Measurements from ENCODE around the gene SIM1. TPM values are rescaled to one million over a fixed set of nuclear protein-coding genes. Genes with fewer than 3 reads are reported as not detected.
A peak's percentile ranks its signal among the peaks of the same experiment; 100 is the strongest.

SIM1 gene
- total RNA-seq, result not detected

- H3K27ac Mint-ChIP-seq, result peak within 1 kb of the TSS; percentile 10
- POLR2A ChIA-PET, result no interaction called here
- peak; percentile 43 for DNase-seq
- H3K4me1 Mint-ChIP-seq, result peaks cover 27% of the 10 kb centered on the region
- H3K27me3 Mint-ChIP-seq, result peaks cover 75% of the 10 kb centered on the region
- peaks cover 17% of the 10 kb centered on the region for H3K36me3 Mint-ChIP-seq (ENCODE audit: low read depth)
- peak within 1 kb of the TSS; percentile 33 for H3K4me3 Mint-ChIP-seq
- peak; percentile 81 for ATAC-seq
- intact Hi-C loops (cut with DNase I, micrococcal nuclease), result loop anchor here (1.0 to 10.0 kb wide), 5 partner anchors 17 to 1630 kb away; partner anchors contain the start of genes POU3F2 (in 1 of the 2) and PRDM13 (in 1 of the 2)
- CTCF ChIA-PET, result interaction anchor here (1.0 to 1.3 kb wide), 2 partner anchors 22 to 30 kb away, joined by 3 read pairs; no protein-coding TSS in a partner anchor
- H3K9me3 Mint-ChIP-seq (ENCODE audit: low read depth), result peaks cover 7% of the 10 kb centered on the region
These were observed at the start of gene SIM1 for GRCh38 chr6:100464903-100465700. SIM1 (minus strand) TSS chr6:100464921; CDS start chr6:100463468, 1,453 bp downstream.

GRCh38 chr6:100512203-100512862, 47.6 kb upstream of the SIM1 start:
- H3K4me3 Mint-ChIP-seq, result no peak overlapping the region
- DNase-seq (no peak), ATAC-seq (no peak)
- no peaks in the 10 kb centered on the region for H3K9me3 Mint-ChIP-seq (ENCODE audit: low read depth)
- intact Hi-C loops (cut with DNase I, micrococcal nuclease), result no loop called here
- ChIA-PET CTCF (no interaction called here), POLR2A (no interaction called here)
- H3K27ac Mint-ChIP-seq, result no peak overlapping the region
- H3K36me3 Mint-ChIP-seq (ENCODE audit: low read depth), result peaks cover 45% of the 10 kb centered on the region
- no peaks in the 10 kb centered on the region for H3K4me1 Mint-ChIP-seq
- no peaks in the 10 kb centered on the region for H3K27me3 Mint-ChIP-seq

DNA sequence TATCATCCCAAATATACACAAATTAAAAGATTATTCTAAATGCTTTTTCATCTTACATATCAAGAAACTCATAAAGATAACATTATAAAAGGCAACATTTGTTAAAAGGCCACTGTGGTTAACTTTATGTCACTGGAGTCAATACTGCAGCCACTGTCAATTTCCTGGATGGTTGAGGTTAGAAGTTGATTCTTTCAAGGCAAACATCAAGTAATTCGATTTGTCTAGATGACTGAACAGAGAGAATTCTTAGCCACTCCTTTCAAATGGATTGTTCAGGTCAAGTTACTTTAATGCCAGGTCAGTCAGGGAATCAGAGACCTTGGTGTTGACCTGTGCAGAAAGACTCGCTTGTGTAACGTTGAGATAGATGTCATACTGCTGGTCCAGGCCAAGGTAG, 44.4 kb upstream of the SIM1 start:
- Mint-ChIP-seq H3K9me3 (ENCODE audit: low read depth) (no peaks in the 10 kb centered on the region), H3K27ac (no peak overlapping the region), H3K27me3 (no peaks in the 10 kb centered on the region), H3K4me3 (no peak overlapping the region), H3K4me1 (no peaks in the 10 kb centered on the region), H3K36me3 (ENCODE audit: low read depth) (peaks cover 41% of the 10 kb centered on the region)
- intact Hi-C loops (cut with DNase I, micrococcal nuclease), result no loop called here
- ATAC-seq (no peak), DNase-seq (no peak)
- ChIA-PET CTCF (no interaction called here), POLR2A (no interaction called here)

DNA sequence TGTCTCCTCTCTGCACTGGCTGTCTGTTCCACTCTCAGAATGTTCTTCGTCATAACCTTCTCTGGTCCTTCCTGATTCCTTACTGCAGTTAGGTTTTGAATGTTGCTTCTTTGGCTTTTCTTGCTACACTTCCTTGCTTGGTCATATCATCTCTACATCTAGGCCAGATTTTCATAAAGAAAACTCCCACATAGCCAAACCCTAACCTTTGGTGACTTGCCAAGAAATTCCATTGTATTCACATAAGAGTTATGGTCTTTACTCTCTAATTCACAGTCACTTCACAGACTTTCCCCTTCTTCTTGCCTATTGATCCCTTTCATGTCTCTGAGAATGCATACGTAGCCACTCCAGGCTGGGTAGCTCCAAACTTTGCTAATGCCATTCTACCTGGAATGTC, 41.9 kb upstream of the SIM1 start:
- ChIA-PET POLR2A (no interaction called here), CTCF (no interaction called here)
- intact Hi-C loops (cut with DNase I, micrococcal nuclease), result no loop called here
- no peaks in the 10 kb centered on the region for H3K9me3 Mint-ChIP-seq (ENCODE audit: low read depth)
- no peak overlapping the region for H3K27ac Mint-ChIP-seq
- no peak for ATAC-seq
- peaks cover 25% of the 10 kb centered on the region for H3K36me3 Mint-ChIP-seq (ENCODE audit: low read depth)
- DNase-seq, result no peak
- no peaks in the 10 kb centered on the region for H3K4me1 Mint-ChIP-seq
- H3K4me3 Mint-ChIP-seq, result no peak overlapping the region
- peaks cover 2% of the 10 kb centered on the region for H3K27me3 Mint-ChIP-seq

- ChIA-PET POLR2A (no interaction called here), CTCF (no interaction called here)
- peaks cover 7% of the 10 kb centered on the region for H3K27me3 Mint-ChIP-seq
- no peak overlapping the region for H3K4me3 Mint-ChIP-seq
- H3K36me3 Mint-ChIP-seq (ENCODE audit: low read depth), result peaks cover 13% of the 10 kb centered on the region
- ATAC-seq (peak; percentile 6), DNase-seq (no peak)
- no peaks in the 10 kb centered on the region for H3K9me3 Mint-ChIP-seq (ENCODE audit: low read depth)
- intact Hi-C loops (cut with DNase I, micrococcal nuclease), result no loop called here
- H3K27ac Mint-ChIP-seq, result no peak overlapping the region
- no peaks in the 10 kb centered on the region for H3K4me1 Mint-ChIP-seq
These were observed 40.3 kb upstream of the SIM1 start for GRCh38 chr6:100504786-100505737.

- Mint-ChIP-seq H3K4me3 (no peak overlapping the region), H3K4me1 (no peaks in the 10 kb centered on the region), H3K36me3 (ENCODE audit: low read depth) (peaks cover 4% of the 10 kb centered on the region), H3K27me3 (peaks cover 17% of the 10 kb centered on the region), H3K9me3 (ENCODE audit: low read depth) (peaks cover 3% of the 10 kb centered on the region), H3K27ac (no peak overlapping the region)
- ATAC-seq, result no peak
- CTCF ChIA-PET, result interaction anchor here (0.6 to 1.0 kb wide), 2 partner anchors 47 to 403 kb away, joined by 3 to 8 read pairs; no protein-coding TSS in a partner anchor
- POLR2A ChIA-PET, result no interaction called here
- no peak for DNase-seq
- intact Hi-C loops (cut with DNase I, micrococcal nuclease), result no loop called here
These were observed 38.5 kb upstream of the SIM1 start for GRCh38 chr6:100503043-100503705.

DNA sequence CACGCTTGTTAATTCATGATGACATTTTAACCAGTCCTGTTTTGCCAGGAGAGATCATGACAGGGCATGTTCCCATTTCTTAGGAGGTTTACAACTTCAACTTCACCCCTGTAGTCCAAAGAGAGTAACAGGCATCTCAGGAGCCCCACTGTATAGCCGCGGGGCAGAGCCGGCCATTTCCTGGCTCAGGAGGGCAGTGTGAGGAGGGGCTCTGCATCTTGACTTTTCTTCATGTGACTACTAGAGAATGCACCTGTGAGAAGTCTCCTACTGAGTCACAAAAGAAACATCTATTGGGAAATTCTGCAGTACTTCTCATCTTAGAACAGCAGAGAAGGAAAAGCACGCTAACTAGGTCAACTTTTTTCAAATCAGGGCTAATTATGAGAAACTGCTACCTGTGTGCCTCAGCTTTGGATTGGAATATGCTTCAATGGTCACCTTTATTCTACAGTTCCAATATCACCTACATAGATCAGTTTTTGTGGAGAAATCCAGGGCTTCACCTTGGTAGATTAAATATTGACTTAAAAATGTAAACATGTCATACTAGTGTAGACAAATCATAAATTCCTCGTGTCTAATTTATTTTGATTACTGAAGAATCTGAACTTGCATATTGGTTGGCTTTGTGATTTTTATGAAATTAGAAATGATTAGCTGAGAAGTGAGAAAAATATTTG, 28.6 kb upstream of the SIM1 start:
- no peak for DNase-seq
- intact Hi-C loops (cut with DNase I, micrococcal nuclease), result no loop called here
- H3K27me3 Mint-ChIP-seq, result peaks cover 45% of the 10 kb centered on the region
- ChIA-PET CTCF (no interaction called here), POLR2A (no interaction called here)
- no peaks in the 10 kb centered on the region for H3K4me1 Mint-ChIP-seq
- H3K36me3 Mint-ChIP-seq (ENCODE audit: low read depth), result peaks cover 3% of the 10 kb centered on the region
- no peak for ATAC-seq
- no peak overlapping the region for H3K4me3 Mint-ChIP-seq
- peaks cover 5% of the 10 kb centered on the region for H3K9me3 Mint-ChIP-seq (ENCODE audit: low read depth)
- no peak overlapping the region for H3K27ac Mint-ChIP-seq

- ATAC-seq, result no peak
- H3K4me1 Mint-ChIP-seq, result no peaks in the 10 kb centered on the region
- no peak overlapping the region for H3K27ac Mint-ChIP-seq
- POLR2A ChIA-PET, result no interaction called here
- peaks cover 5% of the 10 kb centered on the region for H3K9me3 Mint-ChIP-seq (ENCODE audit: low read depth)
- H3K4me3 Mint-ChIP-seq, result no peak overlapping the region
- intact Hi-C loops (cut with DNase I, micrococcal nuclease), result no loop called here
- no peaks in the 10 kb centered on the region for H3K36me3 Mint-ChIP-seq (ENCODE audit: low read depth)
- H3K27me3 Mint-ChIP-seq, result peaks cover 48% of the 10 kb centered on the region
- DNase-seq, result no peak
- CTCF ChIA-PET, result no interaction called here
These were observed 27.4 kb upstream of the SIM1 start for GRCh38 chr6:100491952-100492670.

DNA sequence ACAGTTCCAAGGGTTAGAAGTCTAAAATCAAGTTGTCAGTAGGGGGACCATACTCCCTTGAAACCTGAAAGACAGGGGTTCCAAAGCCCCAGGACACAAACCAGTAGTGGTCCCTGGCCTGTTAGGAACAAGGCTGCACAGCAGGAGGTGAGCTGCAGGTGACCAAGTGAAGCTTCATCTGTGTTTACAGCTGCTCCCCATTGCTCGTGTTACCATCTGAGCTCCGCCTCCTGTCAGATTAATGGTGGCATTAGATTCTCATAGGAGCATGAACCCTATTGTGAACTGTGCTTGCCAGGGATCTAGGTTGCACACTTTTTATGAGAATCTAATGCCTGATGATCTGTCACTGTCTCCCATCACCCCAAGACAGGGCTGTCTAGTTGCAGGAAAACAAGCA, 25.3 kb upstream of the SIM1 start:
- intact Hi-C loops (cut with DNase I, micrococcal nuclease), result no loop called here
- Mint-ChIP-seq H3K4me3 (no peak overlapping the region), H3K27ac (no peak overlapping the region), H3K4me1 (peaks cover under 1% of the 10 kb centered on the region), H3K9me3 (ENCODE audit: low read depth) (no peaks in the 10 kb centered on the region), H3K36me3 (ENCODE audit: low read depth) (no peaks in the 10 kb centered on the region), H3K27me3 (peaks cover 45% of the 10 kb centered on the region)
- ChIA-PET POLR2A (no interaction called here), CTCF (no interaction called here)
- DNase-seq, result no peak
- ATAC-seq, result no peak

DNA sequence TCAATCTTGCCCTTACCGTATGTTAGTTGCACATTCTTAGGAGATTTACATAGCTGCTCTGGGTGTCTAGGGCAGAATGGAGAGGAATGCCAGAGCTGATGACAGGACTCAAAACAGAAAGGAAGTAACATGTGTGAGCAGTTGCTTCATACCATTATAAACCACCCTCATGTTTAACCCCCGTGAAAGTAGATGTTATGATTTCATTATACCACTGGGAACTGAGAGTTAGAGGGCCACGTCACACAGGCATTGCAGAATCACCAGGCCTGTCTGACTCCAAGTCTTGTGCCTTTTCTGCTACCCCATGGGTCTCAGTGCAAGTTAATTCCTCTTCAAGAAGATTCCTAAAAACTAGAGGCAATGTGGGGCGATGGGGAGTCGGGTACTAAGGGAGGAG, 23.5 kb upstream of the SIM1 start:
- intact Hi-C loops (cut with DNase I, micrococcal nuclease), result no loop called here
- Mint-ChIP-seq H3K4me3 (no peak overlapping the region), H3K4me1 (peaks cover 6% of the 10 kb centered on the region), H3K36me3 (ENCODE audit: low read depth) (no peaks in the 10 kb centered on the region), H3K9me3 (ENCODE audit: low read depth) (no peaks in the 10 kb centered on the region), H3K27me3 (peaks cover 44% of the 10 kb centered on the region), H3K27ac (no peak overlapping the region)
- DNase-seq (no peak), ATAC-seq (no peak)
- CTCF ChIA-PET, result no interaction called here
- POLR2A ChIA-PET, result no interaction called here

Data from activated CD4-positive, alpha-beta T cell treated with anti-CD3 and anti-CD28 coated beads for 36 hours (primary cell).